Ascending aorta (tissue), 2 donors: ENCODE measurements around the gene RAD51D. TPM values are rescaled to one million over a fixed set of nuclear protein-coding genes. Genes with fewer than 3 reads are reported as not detected.
A peak's percentile ranks its signal among the peaks of the same experiment; 100 is the strongest.

Source experiments
- DNase-seq, 2 donors: peaks; one replicate each; pipeline ENCODE4 v3.0.0-alpha.2; 2019; ENCODE audit warnings: low spot score in 2 of 2
- H3K27ac ChIP-seq, 2 donors: fragments of 200-600 bp; sonication (generic); one replicate each; pipeline ENCODE4 v1.5.1; 2016 to 2017; ENCODE audit warnings: mild to moderate bottlenecking in 1 of 2
- H3K27me3 ChIP-seq: fragments of 200-600 bp; sonication (generic); one replicate; pipeline ENCODE4 v1.5.1; 2017
- H3K36me3 ChIP-seq, 2 donors: fragments of 200-600 bp; sonication (generic); one replicate each; pipeline ENCODE4 v1.5.1; 2016
- H3K4me1 ChIP-seq, 2 donors: fragments of 200-600 bp; sonication (generic); one replicate each; pipeline ENCODE4 v1.5.1; 2016 to 2017; ENCODE audit warnings: mild to moderate bottlenecking in 1 of 2
- H3K4me3 ChIP-seq, 2 donors: fragments of 200-600 bp; sonication (generic); one replicate each; pipeline ENCODE4 v1.5.1; 2016 to 2017; ENCODE audit warnings: mild to moderate bottlenecking in 1 of 2
- H3K9me3 ChIP-seq, 2 donors: fragments of 200-600 bp; sonication (generic); one replicate each; pipeline ENCODE4 v1.5.1; 2016
- intact Hi-C: fragments of 100-400 bp; cut with DNase I; formaldehyde crosslinking; loops from one replicate; pipeline ENCODE4 v1.15.1; 2023
- total RNA-seq: library from RNA; depleted of rRNA; stranded (reverse); fragments of >200 nt; gene quantifications from one replicate; pipeline ENCODE4 v1.1.0, GENCODE V29; 2016
- TF ChIP-seq, protein P1 (sequence below), 3 experiments: fragments of 200-600 bp in 2 of 3; fragments of 450-650 bp in 1 of 3; sonication (generic) in 2 of 3; IDR thresholded peaks; one replicate each; pipeline ENCODE4 v1.5.1; 2016 to 2019; ENCODE audit warnings: antibody characterized with exemption in 3 of 3, mild to moderate bottlenecking in 1 of 3, moderate library complexity in 1 of 3

The RAD51D gene
- total RNA-seq, 1 donor from 2014 or later, result 3.7 TPM

GRCh38 chr17:35069311-35069710, 50.3 kb downstream of the RAD51D start:
- TF ChIP-seq, protein P1, sequence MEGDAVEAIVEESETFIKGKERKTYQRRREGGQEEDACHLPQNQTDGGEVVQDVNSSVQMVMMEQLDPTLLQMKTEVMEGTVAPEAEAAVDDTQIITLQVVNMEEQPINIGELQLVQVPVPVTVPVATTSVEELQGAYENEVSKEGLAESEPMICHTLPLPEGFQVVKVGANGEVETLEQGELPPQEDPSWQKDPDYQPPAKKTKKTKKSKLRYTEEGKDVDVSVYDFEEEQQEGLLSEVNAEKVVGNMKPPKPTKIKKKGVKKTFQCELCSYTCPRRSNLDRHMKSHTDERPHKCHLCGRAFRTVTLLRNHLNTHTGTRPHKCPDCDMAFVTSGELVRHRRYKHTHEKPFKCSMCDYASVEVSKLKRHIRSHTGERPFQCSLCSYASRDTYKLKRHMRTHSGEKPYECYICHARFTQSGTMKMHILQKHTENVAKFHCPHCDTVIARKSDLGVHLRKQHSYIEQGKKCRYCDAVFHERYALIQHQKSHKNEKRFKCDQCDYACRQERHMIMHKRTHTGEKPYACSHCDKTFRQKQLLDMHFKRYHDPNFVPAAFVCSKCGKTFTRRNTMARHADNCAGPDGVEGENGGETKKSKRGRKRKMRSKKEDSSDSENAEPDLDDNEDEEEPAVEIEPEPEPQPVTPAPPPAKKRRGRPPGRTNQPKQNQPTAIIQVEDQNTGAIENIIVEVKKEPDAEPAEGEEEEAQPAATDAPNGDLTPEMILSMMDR (IDR thresholded peaks at IDR 0.05), result no peak
- DNase-seq, result no peak
- no peaks in the 10 kb centered on the region for H3K36me3 ChIP-seq
- no peak overlapping the region for H3K27ac ChIP-seq
- no peaks in the 10 kb centered on the region for H3K27me3 ChIP-seq
- no peaks in the 10 kb centered on the region for H3K9me3 ChIP-seq
- H3K4me1 ChIP-seq, result peaks cover 0 to 3% of the 10 kb centered on the region in 2 donors
- H3K4me3 ChIP-seq, result no peak overlapping the region
- intact Hi-C loops, result no loop called here

GRCh38 chr17:35068249-35068648, 51.4 kb downstream of the RAD51D start:
- Histone ChIP-seq H3K9me3 (no peaks in the 10 kb centered on the region), H3K4me1 (peaks cover 0 to 8% of the 10 kb centered on the region in 2 donors), H3K27me3 (no peaks in the 10 kb centered on the region), H3K27ac (no peak overlapping the region), H3K4me3 (no peak overlapping the region), H3K36me3 (no peaks in the 10 kb centered on the region)
- no peak for DNase-seq
- TF ChIP-seq, protein P1 (IDR thresholded peaks at IDR 0.05), result no peak
- intact Hi-C loops, result no loop called here

DNA sequence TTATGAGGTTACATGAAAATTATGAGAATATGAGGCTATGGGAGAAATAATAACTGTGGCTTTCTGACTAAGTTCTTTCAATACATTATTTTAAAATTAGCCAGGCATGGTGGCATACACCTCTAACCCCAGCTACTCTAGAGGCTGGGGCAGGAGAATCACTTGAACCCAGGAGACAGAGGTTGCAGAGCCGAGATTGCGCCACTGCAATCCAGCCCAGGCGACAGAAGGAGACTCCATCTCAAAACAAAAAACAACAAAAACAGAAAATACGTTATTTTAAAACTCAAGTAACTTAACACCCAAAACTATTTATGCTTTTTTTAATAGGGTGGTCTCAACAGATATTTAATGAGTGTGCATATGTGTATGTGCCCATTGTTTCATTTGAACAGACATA, 53.8 kb downstream of the RAD51D start:
- no peaks in the 10 kb centered on the region for H3K27me3 ChIP-seq
- no peak overlapping the region for H3K27ac ChIP-seq
- TF ChIP-seq, protein P1 (IDR thresholded peaks at IDR 0.05), result no peak
- H3K4me3 ChIP-seq, result no peak overlapping the region
- no peaks in the 10 kb centered on the region for H3K9me3 ChIP-seq
- H3K4me1 ChIP-seq, result peaks cover 0 to 8% of the 10 kb centered on the region in 2 donors
- no peak for DNase-seq
- intact Hi-C loops, result no loop called here
- H3K36me3 ChIP-seq, result no peaks in the 10 kb centered on the region

- H3K4me3 ChIP-seq, result no peak overlapping the region
- TF ChIP-seq, protein P1 (IDR thresholded peaks at IDR 0.05), result no peak
- no peaks in the 10 kb centered on the region for H3K27me3 ChIP-seq
- H3K4me1 ChIP-seq, result peaks cover 0 to 8% of the 10 kb centered on the region in 2 donors
- no peak for DNase-seq
- no peaks in the 10 kb centered on the region for H3K36me3 ChIP-seq
- intact Hi-C loops, result no loop called here
- H3K27ac ChIP-seq, result peak overlapping the region; percentile 68 to 83
- no peaks in the 10 kb centered on the region for H3K9me3 ChIP-seq
Measured at GRCh38 chr17:35064516-35065215, 55.0 kb downstream of the RAD51D start.

GRCh38 chr17:35063514-35064223, 56.0 kb downstream of the RAD51D start, which contains the start of gene RFFL:
RFFL (minus strand) TSS chr17:35063707; CDS start chr17:35026553, 37,154 bp downstream.
- TF ChIP-seq, protein P1 (IDR thresholded peaks at IDR 0.05), result peak in 1 of 3 experiments; percentile 29
- intact Hi-C loops, result loop anchor here (1.0 kb wide), 2 partner anchors 26 to 40 kb away; no protein-coding TSS in a partner anchor
- peak within 1 kb of the TSS in 1 of 2 donors; percentile 24 for H3K4me3 ChIP-seq

More at GRCh38 chr17:35063514-35064223, 56.0 kb downstream of the RAD51D start, which contains the start of gene RFFL:
- Histone ChIP-seq H3K27me3 (no peaks in the 10 kb centered on the region), H3K4me1 (peaks cover 0 to 8% of the 10 kb centered on the region in 2 donors), H3K36me3 (no peaks in the 10 kb centered on the region), H3K9me3 (no peaks in the 10 kb centered on the region), H3K27ac (peak within 1 kb of the TSS; percentile 68 to 83)
- peak; percentile 81 to 95 for DNase-seq
